Measurements from ENCODE around the gene CRADD.

The CRADD gene

GRCh38 chr12:93819050-93819491 lies 141.9 kb downstream of the CRADD start:
- DNase-seq: no peak

GRCh38 chr12:93823616-93824391 lies 146.6 kb downstream of the CRADD start:
- no peak for DNase-seq

DNA sequence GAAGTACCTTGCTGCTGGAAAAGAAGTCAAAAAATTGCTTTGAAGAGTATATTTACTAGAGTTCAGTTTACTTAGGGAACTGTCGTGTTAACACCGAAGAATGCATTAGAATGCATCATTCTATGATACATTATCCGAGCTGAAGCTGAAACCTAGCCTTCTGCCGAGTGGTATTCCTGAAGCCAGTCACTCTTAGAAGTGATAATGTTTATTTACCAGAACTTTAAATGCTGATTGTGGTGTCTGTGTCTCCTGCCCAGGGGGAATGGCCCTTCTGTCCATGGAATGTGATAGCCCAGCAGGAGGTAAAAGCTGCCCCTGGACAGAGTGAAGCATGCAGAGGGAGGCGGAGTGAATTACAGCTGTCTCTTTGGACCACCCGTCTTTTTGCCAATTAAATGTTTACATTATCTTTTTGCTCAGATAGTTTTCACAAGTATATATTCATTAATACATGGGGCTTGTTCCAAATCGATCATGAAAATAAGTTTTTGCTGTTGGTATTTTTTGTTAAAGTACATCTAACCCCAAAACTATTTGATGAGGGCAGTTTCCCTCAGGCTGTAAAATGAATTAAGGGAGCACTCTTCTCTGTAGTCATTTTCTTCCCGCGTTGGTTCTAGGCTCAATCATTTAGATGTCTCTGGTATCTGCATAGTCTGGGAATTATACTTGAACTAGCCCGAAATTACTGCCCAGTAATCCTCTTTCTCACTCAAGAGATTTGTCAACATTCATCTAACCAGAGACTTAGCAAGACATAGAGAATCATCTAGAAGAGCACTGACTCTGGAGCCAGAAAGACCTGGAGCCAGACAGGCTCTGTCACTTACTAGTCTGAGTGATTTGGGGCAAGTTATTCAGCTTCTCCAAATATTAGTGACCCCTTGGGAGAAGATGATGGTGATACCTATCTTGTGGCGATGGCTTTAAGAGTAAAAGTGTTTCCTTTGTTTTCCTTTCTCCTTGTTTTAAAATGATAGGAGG lies 147.6 kb downstream of the CRADD start:
- DNase-seq: no peak

- DNase-seq: no peak
Observed at GRCh38 chr12:93825501-93825888, 148.3 kb downstream of the CRADD start.

- no peak for DNase-seq
Observed at GRCh38 chr12:93825931-93826555, 148.9 kb downstream of the CRADD start.

GRCh38 chr12:93827179-93827578 lies 150.0 kb downstream of the CRADD start:
- DNase-seq: no peak

DNA sequence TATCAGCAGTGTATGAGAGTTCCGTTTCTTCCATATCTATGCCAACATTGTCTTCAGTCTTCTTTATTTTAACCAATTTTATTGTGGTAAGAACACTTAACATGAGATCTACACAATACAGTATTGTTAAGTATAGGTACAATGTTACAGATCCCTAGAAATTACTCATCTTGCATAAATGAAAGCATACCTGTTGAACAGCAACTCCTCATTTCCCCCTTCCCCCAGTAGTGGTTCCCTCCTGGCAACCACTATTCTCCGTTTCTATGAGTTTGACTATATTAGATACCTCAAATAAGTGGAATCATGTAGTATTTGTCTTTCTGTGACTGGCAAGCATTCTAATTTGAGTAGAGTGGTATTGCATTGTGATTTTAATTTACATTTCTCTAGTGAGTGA lies 150.5 kb downstream of the CRADD start:
- DNase-seq: no peak

DNA sequence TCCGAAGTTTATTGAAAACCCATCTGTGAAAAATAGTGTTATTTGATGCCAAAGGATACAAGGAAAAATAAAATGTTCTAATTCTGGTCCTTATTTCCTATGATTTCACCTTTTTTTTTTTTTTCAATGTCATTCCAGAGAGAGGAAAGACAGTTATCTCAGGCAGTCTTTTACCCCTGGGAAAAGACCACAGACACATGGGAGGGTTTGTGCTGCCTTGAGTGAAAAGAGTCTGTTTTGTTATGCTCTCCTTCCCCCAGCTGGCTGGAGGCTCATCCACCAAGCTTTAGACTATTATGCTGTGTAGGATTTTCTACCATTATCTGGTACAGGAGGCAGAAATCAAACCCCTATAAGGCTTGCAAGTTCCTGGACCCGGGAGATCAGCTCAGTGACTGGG lies 151.8 kb downstream of the CRADD start:
- no peak for DNase-seq

GRCh38 chr12:93831374-93831773 lies 154.2 kb downstream of the CRADD start:
- no peak for DNase-seq

GRCh38 chr12:93832131-93832530 lies 155.0 kb downstream of the CRADD start:
- no peak for DNase-seq

DNA sequence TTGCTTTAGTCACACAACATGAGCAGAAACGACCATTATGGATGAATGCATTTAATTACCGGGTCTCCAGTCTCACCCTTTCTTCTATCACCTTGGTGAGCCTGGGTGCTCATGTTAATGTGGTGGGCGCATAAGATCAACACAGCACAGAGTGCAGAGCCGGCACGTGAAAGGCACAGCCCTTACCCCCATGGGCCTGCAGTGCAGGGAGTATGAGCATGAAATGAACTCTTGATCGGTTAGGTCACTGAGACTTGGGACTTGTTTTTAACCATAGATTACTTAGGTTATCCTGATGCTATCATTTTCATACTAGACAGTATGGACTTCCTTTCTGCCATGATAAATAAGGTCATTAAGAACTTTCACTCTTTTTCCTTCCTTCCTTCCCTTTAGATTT lies 156.8 kb downstream of the CRADD start:
- no peak for DNase-seq

- DNase-seq: no peak
Observed at GRCh38 chr12:93836620-93837260, 159.6 kb downstream of the CRADD start.

GRCh38 chr12:93838193-93838592 lies 161.0 kb downstream of the CRADD start:
- no peak for DNase-seq

GRCh38 chr12:93839064-93839463 lies 161.9 kb downstream of the CRADD start:
- DNase-seq: no peak

DNA sequence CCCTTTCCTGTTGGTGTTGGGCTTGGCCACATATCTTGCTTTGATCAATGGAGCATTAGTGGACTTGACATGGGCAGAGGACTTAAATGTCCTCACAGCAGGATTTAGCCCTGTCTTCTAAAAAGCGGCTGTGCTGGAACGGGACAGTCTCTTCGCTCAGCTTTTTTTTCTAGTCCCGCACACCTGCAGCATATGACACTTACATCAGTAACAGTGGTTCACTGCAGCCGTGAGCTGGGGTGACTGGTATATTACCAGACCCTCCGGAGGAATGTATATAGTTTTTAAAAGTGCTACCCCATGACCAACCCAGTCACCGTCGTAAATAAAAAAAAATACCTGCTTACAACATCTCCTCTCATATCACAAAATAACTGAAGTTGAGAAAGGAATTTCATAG lies 164.5 kb downstream of the CRADD start:
- no peak for DNase-seq

DNA sequence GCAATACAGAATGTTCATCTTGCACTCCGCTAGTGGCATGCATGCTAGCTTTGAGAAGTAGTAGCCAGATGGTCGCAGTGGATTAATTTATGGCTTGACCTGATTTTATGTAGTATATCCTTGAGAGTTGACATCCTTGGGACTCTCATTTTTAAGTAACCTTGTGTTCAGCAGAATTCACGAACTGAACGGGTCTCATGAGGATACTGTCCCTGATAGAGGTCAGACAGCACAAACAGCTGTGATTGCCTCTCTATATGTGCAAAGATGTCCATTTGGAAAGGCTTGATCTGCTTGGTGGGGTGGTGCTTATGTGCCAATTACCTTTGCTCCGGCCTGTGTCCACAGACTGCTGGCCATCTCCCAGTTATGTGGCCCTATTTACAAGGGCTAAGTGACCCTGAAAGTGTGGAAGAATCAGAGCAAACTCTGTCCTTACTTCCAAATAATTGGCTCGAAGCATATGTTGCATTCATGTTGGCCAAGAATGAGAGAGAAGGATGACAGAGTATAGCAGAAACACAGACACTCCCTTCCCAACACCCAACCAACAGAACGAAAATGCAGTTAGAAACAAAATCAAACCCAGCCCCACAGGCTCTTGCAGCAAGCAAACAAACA lies 167.1 kb downstream of the CRADD start:
- DNase-seq: no peak

- DNase-seq: no peak
Observed at GRCh38 chr12:93846936-93847516, 169.9 kb downstream of the CRADD start.

GRCh38 chr12:93847517-93848474 lies 170.6 kb downstream of the CRADD start:
- no peak for DNase-seq

DNA sequence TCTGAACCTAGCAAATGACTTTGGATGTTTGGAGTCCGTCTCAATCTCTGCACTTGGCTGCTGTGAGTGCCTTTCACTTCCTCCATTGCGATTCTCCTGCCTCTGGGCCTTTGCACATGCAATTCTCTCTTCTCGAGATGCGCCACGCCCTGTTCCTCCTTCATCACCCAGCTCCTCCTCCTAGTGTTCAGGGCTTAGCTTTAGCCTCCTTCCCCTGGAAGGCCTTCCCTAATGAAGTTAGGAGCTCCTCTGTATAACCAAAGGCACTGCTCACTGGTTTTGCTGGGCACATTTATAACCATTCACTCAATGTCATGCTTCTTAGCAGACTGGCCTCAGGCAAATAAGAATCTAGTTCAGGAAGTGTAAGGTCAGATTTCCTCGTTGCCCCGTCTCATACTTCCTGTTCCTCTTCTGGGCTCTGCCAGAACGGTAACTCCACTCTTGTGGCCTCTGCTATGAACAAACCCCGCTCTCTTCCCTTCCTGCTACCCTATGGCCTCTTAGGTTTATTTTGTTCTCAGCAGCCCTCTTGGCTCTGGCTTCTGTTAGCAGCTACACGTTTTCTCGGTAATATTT lies 171.4 kb downstream of the CRADD start:
- DNase-seq: no peak

DNA sequence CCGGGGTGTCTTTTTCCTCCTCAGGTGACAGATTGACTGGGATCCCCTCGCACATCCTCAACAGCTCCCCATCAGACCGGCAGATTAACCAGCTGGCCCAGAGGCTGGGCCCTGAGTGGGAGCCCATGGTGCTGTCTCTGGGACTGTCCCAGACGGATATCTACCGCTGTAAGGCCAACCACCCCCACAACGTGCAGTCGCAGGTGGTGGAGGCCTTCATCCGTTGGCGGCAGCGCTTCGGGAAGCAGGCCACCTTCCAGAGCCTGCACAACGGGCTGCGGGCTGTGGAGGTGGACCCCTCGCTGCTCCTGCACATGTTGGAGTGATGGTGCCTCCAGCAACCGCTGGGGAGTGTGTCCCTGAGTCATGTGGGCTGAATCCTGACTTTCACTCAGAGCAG lies 172.8 kb downstream of the CRADD start:
- DNase-seq: no peak

Measured in DMS79 (cell line).